ENCODE measurements around the gene ARHGDIG. TPM values are rescaled to one million over a fixed set of nuclear protein-coding genes. Genes with fewer than 3 reads are reported as not detected.

Gene ARHGDIG
- total RNA-seq, 1 donor, result not detected

DNA sequence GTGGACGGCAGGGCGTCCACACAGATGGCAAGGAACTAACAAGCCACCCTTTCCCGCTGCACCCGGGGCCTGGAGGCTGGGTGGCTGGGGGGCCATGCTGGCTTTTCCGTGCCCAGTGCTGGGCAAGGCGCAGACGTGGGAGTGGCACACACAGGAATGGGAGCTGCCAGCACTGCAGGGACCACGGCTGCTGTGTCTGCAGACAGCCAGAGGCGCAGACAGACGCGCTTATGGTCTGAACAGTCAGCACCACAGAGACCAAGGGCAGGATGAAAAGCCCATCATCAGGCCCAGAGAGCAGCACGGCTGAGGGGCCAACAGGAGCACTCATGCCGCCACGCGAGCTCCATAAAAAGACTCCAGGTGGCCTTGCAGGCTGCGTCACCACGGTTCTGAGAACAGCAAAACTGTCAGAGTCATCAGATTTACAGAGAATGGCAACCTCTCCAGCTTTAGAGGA is 26.6 kb downstream of the ARHGDIG start:
- peaks cover 9% of the 10 kb centered on the region for H3K79me2 ChIP-seq (ENCODE audit: insufficient read depth, low read length)
- peaks cover 30% of the 10 kb centered on the region for H3K36me3 ChIP-seq (ENCODE audit: insufficient read depth, low read length)
- no peak overlapping the region for H3K4me3 ChIP-seq (ENCODE audit: insufficient read depth, low read length)
- no peak overlapping the region for H3K27ac ChIP-seq (ENCODE audit: low read depth, low read length)
- H4K20me1 ChIP-seq (ENCODE audit: insufficient read depth, low read length), result peaks cover 9% of the 10 kb centered on the region
- H3K4me1 ChIP-seq (ENCODE audit: insufficient read depth, low read length), result no peaks in the 10 kb centered on the region
- no peak for TF ChIP-seq CTCF (IDR thresholded peaks at IDR 0.05; ENCODE audit: extremely low read depth, low read depth, low read length)
- no peak overlapping the region for H2AFZ ChIP-seq (ENCODE audit: low read length)
- H3K9me3 ChIP-seq (ENCODE audit: low read depth, low read length), result no peaks in the 10 kb centered on the region
- DNase-seq (ENCODE audit: insufficient read length, low spot score, missing footprints), result no peak
- no peaks in the 10 kb centered on the region for H3K27me3 ChIP-seq (ENCODE audit: insufficient read depth, low read length)
- H3K4me2 ChIP-seq (ENCODE audit: insufficient read depth, low read length), result no peak overlapping the region

- no peak for TF ChIP-seq CTCF (IDR thresholded peaks at IDR 0.05; ENCODE audit: extremely low read depth, low read depth, low read length)
Measured at GRCh38 chr16:307691-308312, 27.4 kb downstream of the ARHGDIG start.

GRCh38 chr16:309476-309875 is 29.1 kb downstream of the ARHGDIG start:
- peaks cover 25% of the 10 kb centered on the region for H3K36me3 ChIP-seq (ENCODE audit: insufficient read depth, low read length)
- H2AFZ ChIP-seq (ENCODE audit: low read length), result no peak overlapping the region
- H4K20me1 ChIP-seq (ENCODE audit: insufficient read depth, low read length), result peaks cover 13% of the 10 kb centered on the region
- TF ChIP-seq CTCF (IDR thresholded peaks at IDR 0.05; ENCODE audit: extremely low read depth, low read depth, low read length), result no peak
- peaks cover 18% of the 10 kb centered on the region for H3K79me2 ChIP-seq (ENCODE audit: insufficient read depth, low read length)
- H3K27ac ChIP-seq (ENCODE audit: low read depth, low read length), result no peak overlapping the region
- no peaks in the 10 kb centered on the region for H3K27me3 ChIP-seq (ENCODE audit: insufficient read depth, low read length)
- H3K4me3 ChIP-seq (ENCODE audit: insufficient read depth, low read length), result no peak overlapping the region
- DNase-seq (ENCODE audit: insufficient read length, low spot score, missing footprints), result no peak
- H3K4me2 ChIP-seq (ENCODE audit: insufficient read depth, low read length), result no peak overlapping the region
- no peaks in the 10 kb centered on the region for H3K4me1 ChIP-seq (ENCODE audit: insufficient read depth, low read length)
- H3K9me3 ChIP-seq (ENCODE audit: low read depth, low read length), result no peaks in the 10 kb centered on the region

More at GRCh38 chr16:307691-308312, 27.4 kb downstream of the ARHGDIG start:
- Histone ChIP-seq H3K4me2 (ENCODE audit: insufficient read depth, low read length) (no peak overlapping the region), H3K27me3 (ENCODE audit: insufficient read depth, low read length) (no peaks in the 10 kb centered on the region), H2AFZ (ENCODE audit: low read length) (no peak overlapping the region), H3K27ac (ENCODE audit: low read depth, low read length) (no peak overlapping the region), H3K9me3 (ENCODE audit: low read depth, low read length) (no peaks in the 10 kb centered on the region), H3K36me3 (ENCODE audit: insufficient read depth, low read length) (peaks cover 24% of the 10 kb centered on the region), H3K79me2 (ENCODE audit: insufficient read depth, low read length) (peaks cover 9% of the 10 kb centered on the region), H3K4me3 (ENCODE audit: insufficient read depth, low read length) (no peak overlapping the region), H4K20me1 (ENCODE audit: insufficient read depth, low read length) (peaks cover 9% of the 10 kb centered on the region), H3K4me1 (ENCODE audit: insufficient read depth, low read length) (no peaks in the 10 kb centered on the region)
- no peak for DNase-seq (ENCODE audit: insufficient read length, low spot score, missing footprints)

DNA sequence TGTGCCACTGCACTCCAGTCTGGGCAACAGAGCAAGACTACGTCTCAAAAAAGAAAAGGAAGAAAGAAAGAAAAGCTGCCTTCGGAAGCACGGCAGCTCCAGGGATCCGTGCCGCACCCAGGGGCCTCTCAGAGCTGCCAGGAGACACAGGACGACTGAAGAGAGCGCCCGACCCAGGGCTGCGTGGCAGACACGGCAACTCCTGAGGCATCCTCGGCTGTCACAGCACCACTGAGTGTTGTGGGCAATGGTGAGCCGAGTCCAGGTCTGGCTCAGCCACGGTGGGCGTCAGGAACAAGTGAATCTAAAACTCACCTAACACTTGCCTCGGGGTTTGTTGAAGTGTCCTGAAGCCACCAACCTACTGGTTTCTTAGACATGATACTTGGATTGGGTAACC is 31.3 kb downstream of the ARHGDIG start:
- Histone ChIP-seq H3K27me3 (ENCODE audit: insufficient read depth, low read length) (no peaks in the 10 kb centered on the region), H3K9me3 (ENCODE audit: low read depth, low read length) (no peaks in the 10 kb centered on the region), H3K27ac (ENCODE audit: low read depth, low read length) (no peak overlapping the region), H2AFZ (ENCODE audit: low read length) (no peak overlapping the region), H4K20me1 (ENCODE audit: insufficient read depth, low read length) (peaks cover 27% of the 10 kb centered on the region), H3K79me2 (ENCODE audit: insufficient read depth, low read length) (peaks cover 32% of the 10 kb centered on the region), H3K4me1 (ENCODE audit: insufficient read depth, low read length) (no peaks in the 10 kb centered on the region), H3K4me2 (ENCODE audit: insufficient read depth, low read length) (no peak overlapping the region), H3K36me3 (ENCODE audit: insufficient read depth, low read length) (peaks cover 20% of the 10 kb centered on the region), H3K4me3 (ENCODE audit: insufficient read depth, low read length) (no peak overlapping the region)
- peak; percentile 29 for DNase-seq (ENCODE audit: insufficient read length, low spot score, missing footprints)
- no peak for TF ChIP-seq CTCF (IDR thresholded peaks at IDR 0.05; ENCODE audit: extremely low read depth, low read depth, low read length)
